Spleen (tissue), 11 donors: Measurements from ENCODE around the gene KIAA1586. TPM values are rescaled to one million over a fixed set of nuclear protein-coding genes. Genes with fewer than 3 reads are reported as not detected.

Experiments
- DNase-seq: peaks from one replicate; pipeline ENCODE4 v3.0.0-alpha.2; 2020
- H3K27ac ChIP-seq, 8 donors: fragments of 200-600 bp; sonication (generic) in 7 of 8; 1 replicate in 4 of 8; 2 replicates in 4 of 8; pipeline versions ENCODE4 v1.5.0 to v1.8.0; 2016 to 2021; ENCODE audit warnings: inconsistent platforms in 4 of 8, mild to moderate bottlenecking in 4 of 8, moderate library complexity in 1 of 8
- H3K27me3 ChIP-seq, 7 donors: fragments of 200-600 bp; sonication (generic) in 6 of 7; replicated peaks in 1 of 7; 1 replicate in 4 of 7; 2 replicates in 3 of 7; pipeline versions ENCODE4 v1.5.0 to v1.8.0; 2016 to 2021; ENCODE audit warnings: inconsistent platforms in 3 of 7, mild to moderate bottlenecking in 1 of 7
- H3K36me3 ChIP-seq, 6 donors: fragments of 200-600 bp; sonication (generic) in 5 of 6; 1 replicate in 4 of 6; 2 replicates in 2 of 6; pipeline versions ENCODE4 v1.5.0 to v1.8.0; 2016 to 2021; ENCODE audit warnings: inconsistent platforms in 2 of 6
- H3K4me1 ChIP-seq, 6 donors: fragments of 200-600 bp; sonication (generic) in 5 of 6; 1 replicate in 3 of 6; 2 replicates in 3 of 6; pipeline versions ENCODE4 v1.5.0 to v1.8.0; 2016 to 2021; ENCODE audit warnings: inconsistent platforms in 3 of 6
- H3K4me3 ChIP-seq, 8 donors: fragments of 200-600 bp; sonication (generic) in 7 of 8; 1 replicate in 4 of 8; 2 replicates in 4 of 8; pipeline versions ENCODE4 v1.5.0 to v1.8.0; 2016 to 2021; ENCODE audit warnings: inconsistent platforms in 4 of 8, mild to moderate bottlenecking in 4 of 8, moderate library complexity in 2 of 8
- H3K9me3 ChIP-seq, 8 donors: fragments of 200-600 bp; sonication (generic) in 7 of 8; 1 replicate in 4 of 8; 2 replicates in 4 of 8; pipeline versions ENCODE4 v1.5.0 to v1.8.0; 2016 to 2021; ENCODE audit warnings: inconsistent platforms in 4 of 8
- POLR2A ChIP-seq, 3 donors: fragments of 450-650 bp; IDR thresholded peaks; one replicate each; pipeline ENCODE4 v1.5.1; 2017; ENCODE audit warnings: antibody characterized with exemption in 3 of 3, mild to moderate bottlenecking in 1 of 3
- POLR2AphosphoS5 ChIP-seq, 3 donors: sonication (generic); formaldehyde crosslinking; IDR thresholded peaks; one replicate each; pipeline ENCODE4 v1.5.1; 2017; ENCODE audit warnings: antibody characterized with exemption in 3 of 3
- WGBS, 5 donors: extraction: QIAGEN DNeasy Blood & Tissue Kit in 3 of 5; methylation state at CpG; one replicate each; pipeline versions ENCODE4 v1.1.5 to v1.1.7; 2013 to 2018; 5-methylcytosine and 5-hydroxymethylcytosine counted together
- intact Hi-C: fragments of 100-400 bp; cut with DNase I; formaldehyde crosslinking; loops from one replicate; pipeline ENCODE4 v1.15.0; 2023; ENCODE audit warnings: low total_unique reads
- polyA plus RNA-seq, 3 donors: library from polyadenylated mRNA; stranded (reverse); fragments of 200-250 nt; gene quantifications; one replicate each; pipeline ENCODE4 v1.2.1, GENCODE V29; 2013
- total RNA-seq, 7 donors: library from RNA; depleted of rRNA in 3 of 7; stranded (reverse); fragments of >200 nt in 3 of 7; fragmentation: NEBNext Ultra II Directional in 4 of 7; extraction: Animal tissue kit (Norgen Biotek cat#: 25700) in 4 of 7; gene quantifications; one replicate each; pipeline versions ENCODE4 v1.1.0 to v1.2.1, GENCODE V29; 2016 to 2021
- TF ChIP-seq, protein P1 (sequence below), 11 experiments: fragments of 200-600 bp in 7 of 11; fragments of 450-650 bp in 4 of 11; sonication (generic) in 4 of 11; IDR thresholded peaks in 8 of 11; conservative IDR thresholded peaks in 3 of 11; 1 replicate in 7 of 11; 2 replicates in 4 of 11; pipeline versions ENCODE4 v1.4.0 to v1.8.0; 2016 to 2021; ENCODE audit warnings: antibody characterized with exemption in 11 of 11, inconsistent platforms in 4 of 11, mild to moderate bottlenecking in 1 of 11
- donor health status: healthy with polysubstance abuse.
- donor health status: DM: no; HTN: no; CAD: no; lungs with moderate emphysema.
- donor health status: DM: no; HTN: no; CAD: no.
- donor health status: Bipolar disorder and iron deficiency.
- donor health status: healthy.
- donor health status: DM: no; HTN: no; CAD: no.
- donor health status: DM: yes; HTN: yes; CAD: no.

Gene KIAA1586
- total and polyA plus RNA-seq, 10 donors: 2.6 to 19.8 (median 15.4) TPM

DNA sequence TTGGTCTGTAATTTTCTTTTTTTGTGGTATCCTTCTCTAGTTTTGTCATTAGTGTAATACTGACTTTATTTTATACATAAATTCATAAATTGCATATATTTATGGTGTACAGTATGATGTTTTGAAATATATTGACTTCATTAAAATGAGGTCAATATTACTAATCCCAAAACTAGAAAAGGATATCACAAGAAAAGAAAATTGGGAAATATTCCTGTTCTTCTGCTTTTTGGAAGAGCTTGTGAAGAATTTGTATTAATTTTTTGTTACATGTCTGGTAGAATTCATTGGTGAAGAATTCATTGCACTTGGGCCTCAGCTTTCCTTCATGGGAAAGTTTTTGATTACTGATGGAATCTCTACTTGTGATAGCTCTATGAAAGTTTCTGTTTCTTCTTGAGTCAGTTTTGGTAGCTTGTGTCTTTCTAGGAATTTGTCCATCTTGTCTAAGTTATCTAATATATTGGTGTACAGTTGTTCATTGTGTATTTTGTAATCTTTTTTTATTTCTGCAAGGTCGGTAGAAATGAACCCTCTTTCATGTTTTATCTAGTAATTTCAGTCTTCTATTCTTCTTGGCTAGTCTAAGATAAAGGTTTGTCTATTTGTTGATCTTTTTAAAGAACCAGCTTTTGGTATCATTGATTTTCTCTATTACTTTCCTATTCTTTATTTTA is 32.2 kb downstream of the KIAA1586 start:
- H3K4me1 ChIP-seq: no peaks in the 10 kb centered on the region
- WGBS, 5 donors: 89 to 98% (median 94%) methylated on average over 1 of the region's 1 CpG
- peaks cover 0 to 18% (median 10%) of the 10 kb centered on the region in 8 donors for H3K9me3 ChIP-seq
- TF ChIP-seq POLR2A (IDR thresholded peaks at IDR 0.05) (no peak), POLR2AphosphoS5 (IDR thresholded peaks at IDR 0.05) (no peak)
- TF ChIP-seq, protein P1, sequence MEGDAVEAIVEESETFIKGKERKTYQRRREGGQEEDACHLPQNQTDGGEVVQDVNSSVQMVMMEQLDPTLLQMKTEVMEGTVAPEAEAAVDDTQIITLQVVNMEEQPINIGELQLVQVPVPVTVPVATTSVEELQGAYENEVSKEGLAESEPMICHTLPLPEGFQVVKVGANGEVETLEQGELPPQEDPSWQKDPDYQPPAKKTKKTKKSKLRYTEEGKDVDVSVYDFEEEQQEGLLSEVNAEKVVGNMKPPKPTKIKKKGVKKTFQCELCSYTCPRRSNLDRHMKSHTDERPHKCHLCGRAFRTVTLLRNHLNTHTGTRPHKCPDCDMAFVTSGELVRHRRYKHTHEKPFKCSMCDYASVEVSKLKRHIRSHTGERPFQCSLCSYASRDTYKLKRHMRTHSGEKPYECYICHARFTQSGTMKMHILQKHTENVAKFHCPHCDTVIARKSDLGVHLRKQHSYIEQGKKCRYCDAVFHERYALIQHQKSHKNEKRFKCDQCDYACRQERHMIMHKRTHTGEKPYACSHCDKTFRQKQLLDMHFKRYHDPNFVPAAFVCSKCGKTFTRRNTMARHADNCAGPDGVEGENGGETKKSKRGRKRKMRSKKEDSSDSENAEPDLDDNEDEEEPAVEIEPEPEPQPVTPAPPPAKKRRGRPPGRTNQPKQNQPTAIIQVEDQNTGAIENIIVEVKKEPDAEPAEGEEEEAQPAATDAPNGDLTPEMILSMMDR (IDR thresholded peaks at IDR 0.05 in 8 of 11, conservative IDR thresholded peaks at IDR 0.05 in 3 of 11): no peak
- H3K4me3 ChIP-seq: no peak overlapping the region
- H3K27me3 ChIP-seq: no peaks in the 10 kb centered on the region
- no peak overlapping the region for H3K27ac ChIP-seq
- intact Hi-C loops: no loop called here
- H3K36me3 ChIP-seq: peaks cover 0 to 6% (median 0%) of the 10 kb centered on the region in 6 donors
- DNase-seq: no peak

GRCh38 chr6:57085471-57085870 is 39.0 kb downstream of the KIAA1586 start:
- DNase-seq: no peak
- H3K4me3 ChIP-seq: no peak overlapping the region
- peaks cover 0 to 3% (median 1%) of the 10 kb centered on the region in 8 donors for H3K9me3 ChIP-seq
- H3K27me3 ChIP-seq: no peaks in the 10 kb centered on the region
- H3K27ac ChIP-seq: no peak overlapping the region
- peaks cover 0 to 9% (median 6%) of the 10 kb centered on the region in 6 donors for H3K4me1 ChIP-seq
- intact Hi-C loops: no loop called here
- no peaks in the 10 kb centered on the region for H3K36me3 ChIP-seq
- WGBS, 5 donors: 73 to 94% (median 84%) methylated on average over 2 of the region's 2 CpGs
- TF ChIP-seq POLR2AphosphoS5 (IDR thresholded peaks at IDR 0.05): no peak
- no peak for TF ChIP-seq POLR2A (IDR thresholded peaks at IDR 0.05)
- TF ChIP-seq, protein P1 (IDR thresholded peaks at IDR 0.05 in 8 of 11, conservative IDR thresholded peaks at IDR 0.05 in 3 of 11): no peak

DNA sequence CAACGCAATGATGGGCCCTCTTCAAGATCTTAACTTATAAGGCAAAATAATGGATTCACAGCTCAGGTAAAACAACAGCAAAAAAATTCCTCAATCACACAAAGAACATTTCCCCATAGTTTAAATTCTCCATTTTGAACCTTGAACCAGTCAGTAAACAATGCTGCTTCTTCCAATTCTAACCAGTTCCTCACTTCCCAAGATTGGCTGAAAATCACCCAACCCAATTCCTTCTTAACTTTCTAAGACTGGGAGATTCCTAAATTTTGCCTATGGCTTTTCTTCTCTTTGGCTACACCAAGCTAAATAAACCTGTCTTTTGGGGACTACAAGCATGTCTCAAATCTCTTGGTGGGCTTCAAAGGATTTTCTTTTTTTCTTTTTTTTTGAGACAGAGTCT is 40.4 kb downstream of the KIAA1586 start:
- H3K4me1 ChIP-seq: peaks cover 5 to 15% (median 12%) of the 10 kb centered on the region in 6 donors
- no peak overlapping the region for H3K4me3 ChIP-seq
- TF ChIP-seq POLR2AphosphoS5 (IDR thresholded peaks at IDR 0.05) (no peak), POLR2A (IDR thresholded peaks at IDR 0.05) (no peak)
- intact Hi-C loops: no loop called here
- peaks cover 0 to 1% (median 0%) of the 10 kb centered on the region in 6 donors for H3K36me3 ChIP-seq
- WGBS, 5 donors: 95 to 97% (median 97%) methylated on average over 1 of the region's 1 CpG
- no peak overlapping the region for H3K27ac ChIP-seq
- no peak for DNase-seq
- no peaks in the 10 kb centered on the region for H3K27me3 ChIP-seq
- H3K9me3 ChIP-seq: no peaks in the 10 kb centered on the region

DNA sequence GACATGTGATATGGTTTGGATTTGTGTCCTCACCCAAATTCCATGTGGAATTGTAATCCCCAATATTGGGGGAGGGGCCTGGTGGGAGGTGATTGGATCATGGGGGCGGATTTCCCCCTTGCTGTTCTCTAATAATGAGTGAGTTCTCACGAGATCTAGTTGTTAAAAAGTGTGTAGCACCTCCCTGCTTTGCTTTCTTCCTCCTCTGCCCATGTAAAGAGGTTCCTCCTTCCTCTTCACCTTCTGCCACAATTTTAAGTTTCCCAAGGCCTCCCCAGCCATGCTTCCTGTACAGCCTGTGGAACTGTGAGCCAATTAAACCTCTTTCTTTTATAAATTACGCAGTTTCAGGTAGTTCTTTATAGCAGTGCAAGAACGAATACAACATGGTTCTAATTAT is 41.4 kb downstream of the KIAA1586 start:
- peaks cover 0 to 12% (median 0%) of the 10 kb centered on the region in 6 donors for H3K36me3 ChIP-seq
- H3K27ac ChIP-seq: no peak overlapping the region
- H3K4me1 ChIP-seq: peaks cover 16 to 26% (median 22%) of the 10 kb centered on the region in 6 donors
- H3K27me3 ChIP-seq: no peaks in the 10 kb centered on the region
- no peaks in the 10 kb centered on the region for H3K9me3 ChIP-seq
- 60 to 81% (median 69%) methylated on average over 4 of the region's 4 CpGs for WGBS, 5 donors
- no peak overlapping the region for H3K4me3 ChIP-seq
- TF ChIP-seq POLR2AphosphoS5 (IDR thresholded peaks at IDR 0.05) (no peak), POLR2A (IDR thresholded peaks at IDR 0.05) (no peak)
- TF ChIP-seq, protein P1 (IDR thresholded peaks at IDR 0.05 in 8 of 11, conservative IDR thresholded peaks at IDR 0.05 in 3 of 11): no peak
- intact Hi-C loops: no loop called here
- DNase-seq: no peak
